Muscle of leg (tissue), 11 donors: Measurements from ENCODE around the gene MYO7B. TPM values are rescaled to one million over a fixed set of nuclear protein-coding genes. Genes with fewer than 3 reads are reported as not detected.

ENCODE experiments used
- DNase-seq: peaks from one replicate; pipeline ENCODE4 v3.0.0; 2013
- H3K27ac ChIP-seq: one replicate; pipeline ENCODE4 v1.5.1; 2013; ENCODE audit warnings: mild to moderate bottlenecking, low read length, control low read depth
- H3K27me3 ChIP-seq: one replicate; pipeline ENCODE4 v1.6.1; 2013; ENCODE audit warnings: low read length; ENCODE audit not compliant: control insufficient read depth, insufficient read depth
- H3K36me3 ChIP-seq: one replicate; pipeline ENCODE4 v1.6.1; 2013; ENCODE audit warnings: low read length; ENCODE audit not compliant: control insufficient read depth, insufficient read depth
- H3K4me1 ChIP-seq: one replicate; pipeline ENCODE4 v1.6.1; 2013; ENCODE audit warnings: low read length; ENCODE audit not compliant: control insufficient read depth, insufficient read depth
- H3K4me3 ChIP-seq: one replicate; pipeline ENCODE4 v1.5.1; 2013; ENCODE audit warnings: low read length, control low read depth
- H3K9me3 ChIP-seq: replicated peaks from 2 replicates; pipeline ENCODE4 v1.6.1; 2013; ENCODE audit warnings: low read depth, low read length; ENCODE audit not compliant: control insufficient read depth
- WGBS: methylation state at CpG from one replicate; pipeline ENCODE4 v1.1.5; 2013; ENCODE audit warnings: missing lambda C conversion rate; ENCODE audit not compliant: insufficient coverage; 5-methylcytosine and 5-hydroxymethylcytosine counted together
- polyA plus RNA-seq, 8 donors: library from polyadenylated mRNA; unstranded; fragments of 120-200 nt; gene quantifications; one replicate each; pipeline versions ENCODE4 v1.2.1 to v1.2.3, GENCODE V29; 2013; ENCODE audit warnings: inconsistent platforms in 1 of 8, low replicate concordance in 1 of 8; ENCODE audit not compliant: insufficient read length in 8 of 8, insufficient read depth in 1 of 8
- total RNA-seq: library from RNA; stranded (reverse); fragments of 120-200 nt; gene quantifications from one replicate; pipeline ENCODE4 v1.2.4, GENCODE V29; 2013

The MYO7B gene
- total and polyA plus RNA-seq, 9 donors = 0.31 to 15.1 (median 0.76) TPM

- H3K36me3 ChIP-seq = peaks cover 11% of the 10 kb centered on the region
- 0% methylated on average over 1 of the region's 3 CpGs for WGBS
- peak; percentile 84 for DNase-seq
- H3K27ac ChIP-seq = no peak overlapping the region
- no peaks in the 10 kb centered on the region for H3K27me3 ChIP-seq
- H3K9me3 ChIP-seq = no peaks in the 10 kb centered on the region
- H3K4me3 ChIP-seq = no peak overlapping the region
- H3K4me1 ChIP-seq = peaks cover 6% of the 10 kb centered on the region
These were observed 26.9 kb upstream of the MYO7B start for GRCh38 chr2:127508631-127509034.

- peaks cover 9% of the 10 kb centered on the region for H3K36me3 ChIP-seq
- no peak overlapping the region for H3K4me3 ChIP-seq
- no peaks in the 10 kb centered on the region for H3K27me3 ChIP-seq
- 61% methylated on average over 2 of the region's 2 CpGs for WGBS
- no peak overlapping the region for H3K27ac ChIP-seq
- no peaks in the 10 kb centered on the region for H3K9me3 ChIP-seq
- peaks cover 16% of the 10 kb centered on the region for H3K4me1 ChIP-seq
- DNase-seq = no peak
These were observed 25.4 kb upstream of the MYO7B start for GRCh38 chr2:127510073-127510472.

GRCh38 chr2:127511090-127511695, 24.3 kb upstream of the MYO7B start:
- 100% methylated on average over 1 of the region's 6 CpGs for WGBS
- H3K4me1 ChIP-seq = peaks cover 20% of the 10 kb centered on the region
- H3K27ac ChIP-seq = no peak overlapping the region

GRCh38 chr2:127511917-127512316, 23.6 kb upstream of the MYO7B start:
- no peak overlapping the region for H3K27ac ChIP-seq
- no peak overlapping the region for H3K4me3 ChIP-seq
- no CpG with 5 or more reads among the region's 1 CpG for WGBS

More at GRCh38 chr2:127511090-127511695, 24.3 kb upstream of the MYO7B start:
- Histone ChIP-seq H3K9me3 (no peaks in the 10 kb centered on the region), H3K27me3 (no peaks in the 10 kb centered on the region), H3K4me3 (no peak overlapping the region), H3K36me3 (peaks cover 9% of the 10 kb centered on the region)
- DNase-seq = no peak

GRCh38 chr2:127512362-127512761, 23.1 kb upstream of the MYO7B start:
- Histone ChIP-seq H3K27ac (no peak overlapping the region), H3K4me1 (peaks cover 20% of the 10 kb centered on the region), H3K27me3 (no peaks in the 10 kb centered on the region), H3K4me3 (no peak overlapping the region), H3K36me3 (peaks cover 13% of the 10 kb centered on the region), H3K9me3 (no peaks in the 10 kb centered on the region)
- DNase-seq = no peak
- 86% methylated on average over 3 of the region's 4 CpGs for WGBS

More at GRCh38 chr2:127511917-127512316, 23.6 kb upstream of the MYO7B start:
- Histone ChIP-seq H3K4me1 (peaks cover 20% of the 10 kb centered on the region), H3K9me3 (no peaks in the 10 kb centered on the region), H3K36me3 (peaks cover 13% of the 10 kb centered on the region), H3K27me3 (no peaks in the 10 kb centered on the region)
- DNase-seq = no peak

GRCh38 chr2:127514076-127514475, 21.4 kb upstream of the MYO7B start:
- peaks cover 19% of the 10 kb centered on the region for H3K36me3 ChIP-seq
- H3K27me3 ChIP-seq = no peaks in the 10 kb centered on the region
- H3K27ac ChIP-seq = peak overlapping the region; percentile 56
- H3K4me1 ChIP-seq = peaks cover 14% of the 10 kb centered on the region
- H3K4me3 ChIP-seq = no peak overlapping the region
- no peaks in the 10 kb centered on the region for H3K9me3 ChIP-seq
- no peak for DNase-seq
- WGBS = 80% methylated on average over 8 of the region's 10 CpGs

GRCh38 chr2:127514485-127514884, 21.0 kb upstream of the MYO7B start:
- Histone ChIP-seq H3K9me3 (no peaks in the 10 kb centered on the region), H3K4me3 (no peak overlapping the region), H3K36me3 (peaks cover 19% of the 10 kb centered on the region), H3K27me3 (no peaks in the 10 kb centered on the region), H3K27ac (peak overlapping the region; percentile 56), H3K4me1 (peaks cover 14% of the 10 kb centered on the region)
- 82% methylated on average over 13 of the region's 13 CpGs for WGBS
- DNase-seq = peak; percentile 37

- Histone ChIP-seq H3K27ac (peak overlapping the region; percentile 61), H3K9me3 (no peaks in the 10 kb centered on the region), H3K4me3 (no peak overlapping the region), H3K27me3 (no peaks in the 10 kb centered on the region), H3K36me3 (peaks cover 22% of the 10 kb centered on the region), H3K4me1 (peaks cover 14% of the 10 kb centered on the region)
- peak; percentile 35 for DNase-seq
- WGBS = 58% methylated on average over 4 of the region's 6 CpGs
These were observed 20.0 kb upstream of the MYO7B start for GRCh38 chr2:127515383-127515915.

- no peak overlapping the region for H3K4me3 ChIP-seq
- peaks cover 22% of the 10 kb centered on the region for H3K36me3 ChIP-seq
- DNase-seq = peak; percentile 78
- 100% methylated on average over 1 of the region's 14 CpGs for WGBS
- H3K9me3 ChIP-seq = no peaks in the 10 kb centered on the region
- H3K27ac ChIP-seq = peak overlapping the region; percentile 61
- H3K27me3 ChIP-seq = no peaks in the 10 kb centered on the region
- peaks cover 14% of the 10 kb centered on the region for H3K4me1 ChIP-seq
These were observed 19.3 kb upstream of the MYO7B start for GRCh38 chr2:127516041-127516762.

GRCh38 chr2:127517465-127517864, 18.0 kb upstream of the MYO7B start:
- Histone ChIP-seq H3K9me3 (no peaks in the 10 kb centered on the region), H3K4me3 (no peak overlapping the region), H3K4me1 (peaks cover 14% of the 10 kb centered on the region), H3K27ac (no peak overlapping the region), H3K36me3 (peaks cover 24% of the 10 kb centered on the region), H3K27me3 (no peaks in the 10 kb centered on the region)
- DNase-seq = no peak
- WGBS = no CpG with 5 or more reads among the region's 2 CpGs
